HG02798 (cell line): ENCODE data around the gene CYSTM1.
A peak's percentile ranks its signal among the peaks of the same experiment; 100 is the strongest.
"Not testable (repeated sequence)": the region's sequence is repeated elsewhere in the genome, so short reads cannot be mapped to it uniquely, and the experiment has no call there.

Experiments used
- ATAC-seq: cut with Tn5 transposase; IDR thresholded peaks from one replicate; pipeline ENCODE4 v1.9.1; 2021; ENCODE audit warnings: mild to moderate bottlenecking; ENCODE audit not compliant: unreplicated experiment, poor library complexity

Gene CYSTM1

DNA sequence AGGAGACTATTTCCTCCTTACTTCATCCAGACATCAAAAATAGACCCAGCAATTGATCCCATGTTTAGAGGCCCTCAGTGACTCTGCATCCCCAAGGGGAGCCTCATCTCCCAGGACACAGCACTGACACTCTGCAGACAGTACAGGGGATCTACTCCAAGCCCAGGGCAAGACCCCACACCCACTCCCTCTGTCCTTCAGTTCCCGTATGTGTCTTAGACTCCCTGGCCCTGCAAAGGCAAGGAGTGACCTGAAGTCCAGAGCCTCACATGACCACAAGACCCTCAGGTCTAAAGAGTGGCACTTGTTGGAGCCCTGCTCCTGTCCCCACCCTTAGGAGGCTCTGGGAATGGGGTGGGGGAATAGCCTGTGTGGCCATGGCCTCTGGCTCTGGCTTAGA lies 27.5 kb upstream of the CYSTM1 start:
- ATAC-seq = no peak

DNA sequence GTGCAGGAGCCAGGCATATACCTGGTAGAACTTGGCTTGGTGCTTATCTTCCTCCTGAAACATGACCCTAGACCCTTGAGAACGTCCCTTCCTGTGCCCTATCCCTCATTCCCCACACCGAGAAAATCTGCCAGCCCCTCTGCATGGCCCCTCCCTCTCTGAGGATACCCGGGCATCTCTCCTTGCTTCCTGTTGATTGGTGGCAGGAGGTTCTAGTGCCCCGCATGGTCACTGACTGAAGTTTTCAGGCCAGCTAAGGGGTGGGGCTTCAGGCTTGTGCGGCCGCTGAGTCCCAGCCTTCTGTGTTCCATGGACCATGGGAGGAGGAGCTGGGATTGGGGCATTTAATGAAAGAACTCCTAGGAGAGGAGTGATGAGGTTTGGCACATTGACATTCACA lies 26.5 kb upstream of the CYSTM1 start:
- ATAC-seq = no peak

DNA sequence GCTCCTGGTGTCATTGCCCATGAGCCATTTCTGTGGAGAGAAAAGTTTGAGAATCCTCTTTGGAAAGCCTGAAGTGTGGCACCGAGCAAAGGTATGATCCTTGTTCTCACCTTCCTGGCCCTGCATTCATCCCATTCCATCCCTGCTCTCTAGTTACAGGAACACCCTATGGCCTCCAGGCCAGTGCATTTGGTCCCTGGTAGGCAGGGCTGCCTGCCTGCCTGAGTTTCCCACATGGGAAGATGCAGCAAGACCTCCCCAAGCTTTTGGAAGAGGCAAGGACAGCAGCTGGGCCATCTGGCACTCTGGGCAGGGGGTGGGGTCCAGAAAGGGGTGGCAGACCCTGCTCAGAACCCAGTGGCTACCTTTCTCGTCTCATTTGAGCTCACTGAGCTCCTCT lies 24.8 kb upstream of the CYSTM1 start:
- ATAC-seq = no peak

DNA sequence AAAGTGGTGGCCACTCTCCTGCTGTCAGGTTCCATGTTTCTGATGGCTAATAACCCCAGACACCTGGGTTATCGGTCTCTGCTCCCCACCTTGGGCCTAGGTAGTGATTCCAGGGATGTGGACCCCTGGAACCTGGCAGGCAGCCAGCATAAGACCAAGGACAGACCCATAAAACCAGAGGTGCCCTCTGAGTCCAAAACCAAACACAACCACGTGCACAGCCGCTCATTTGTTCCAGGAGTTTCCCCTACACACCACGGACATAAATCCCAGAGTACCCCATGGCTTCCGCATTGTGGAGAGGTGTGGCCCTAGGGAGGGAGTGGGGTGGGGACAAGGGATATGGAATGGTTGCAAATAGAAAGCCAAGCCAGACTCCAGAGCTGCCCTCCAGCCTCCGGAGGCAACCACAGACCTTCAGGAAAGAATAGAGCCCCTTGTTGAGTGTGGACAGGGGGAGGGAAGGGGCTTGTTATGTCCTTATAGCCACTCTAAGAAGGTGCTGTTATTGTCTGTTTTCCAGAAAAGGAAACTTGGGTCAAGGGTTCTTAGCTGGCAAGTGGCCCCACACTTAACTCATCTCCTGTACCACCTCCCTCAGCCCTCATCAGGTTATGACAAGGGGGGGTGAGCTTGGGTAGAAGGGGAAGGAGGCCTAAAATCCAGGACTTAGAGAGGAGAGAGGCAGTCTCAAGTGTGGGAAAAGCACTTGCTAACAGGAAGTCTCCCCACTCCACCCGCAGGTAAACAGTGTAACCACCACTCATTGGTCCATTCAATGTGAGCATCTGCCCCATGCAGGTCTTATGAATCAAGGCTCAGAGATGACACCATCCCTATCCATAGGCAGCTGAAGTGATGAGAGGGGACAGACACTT lies 23.6 kb upstream of the CYSTM1 start:
- ATAC-seq = no peak

DNA sequence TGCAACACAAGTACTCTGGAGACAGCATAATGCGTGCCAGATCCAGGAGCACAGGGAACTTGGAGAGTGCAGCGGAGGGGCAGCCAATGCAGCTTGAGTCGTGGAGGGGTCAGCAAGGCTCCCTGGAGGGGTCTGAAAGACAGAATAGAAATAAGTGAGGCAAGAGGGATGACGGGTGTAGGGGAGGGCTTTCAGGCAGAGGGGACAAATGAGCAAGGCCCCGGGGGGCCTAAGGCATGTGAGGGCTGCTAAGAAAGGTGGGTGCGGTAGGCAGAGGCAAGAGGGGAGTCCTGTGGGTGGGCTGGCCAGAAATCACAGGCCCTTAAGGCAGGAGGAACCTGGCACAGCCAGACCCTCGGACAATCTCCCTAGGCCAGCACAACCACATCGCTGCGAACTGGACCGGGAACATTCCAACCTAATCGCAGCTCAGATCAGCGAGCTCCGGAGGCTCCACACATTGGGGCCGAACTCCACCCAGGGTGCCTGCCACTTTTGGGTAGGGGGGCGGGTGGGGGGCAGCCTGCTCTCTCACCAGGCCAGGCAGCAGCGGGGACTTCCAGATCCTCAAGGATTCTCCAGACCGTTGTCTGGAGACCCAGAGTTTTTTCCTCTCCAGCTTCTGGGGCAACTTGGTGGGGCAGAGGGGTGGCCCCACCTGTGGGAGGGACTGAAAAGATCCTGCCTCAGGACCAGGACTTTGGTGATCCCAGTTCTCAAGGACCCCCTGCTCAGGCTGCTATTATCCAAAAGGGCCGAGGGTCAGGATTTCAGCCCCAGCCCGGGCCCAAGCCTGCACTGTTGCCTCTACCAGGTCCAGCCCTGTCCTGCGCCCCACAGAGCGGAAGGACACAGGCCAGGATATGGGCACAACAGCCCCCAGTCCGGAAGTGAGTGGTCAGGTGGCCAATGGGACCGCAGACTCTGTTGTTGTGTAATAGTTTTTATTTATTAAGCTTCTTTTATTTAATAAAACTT lies 22.7 kb upstream of the CYSTM1 start:
- ATAC-seq = no peak

DNA sequence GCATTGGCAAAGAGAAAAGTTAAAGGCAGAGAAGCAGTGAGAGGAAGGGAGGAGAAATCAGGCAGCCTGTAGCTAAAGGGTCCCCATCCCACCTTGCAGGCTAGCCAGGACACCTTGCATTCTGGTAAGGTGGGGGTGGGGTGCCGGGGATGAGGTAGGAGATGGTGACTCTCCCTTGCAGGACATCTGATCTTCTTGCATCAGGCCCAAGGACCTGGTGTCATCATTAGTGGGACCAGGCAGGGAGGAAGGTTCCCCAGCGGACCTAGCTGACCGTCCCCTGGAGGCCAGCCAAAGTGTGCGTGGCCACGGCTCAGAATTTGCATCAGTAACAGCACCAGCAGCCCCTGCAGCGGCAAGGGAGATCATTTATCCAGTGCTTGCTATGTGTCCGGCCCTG lies 21.7 kb upstream of the CYSTM1 start:
- ATAC-seq = no peak

DNA sequence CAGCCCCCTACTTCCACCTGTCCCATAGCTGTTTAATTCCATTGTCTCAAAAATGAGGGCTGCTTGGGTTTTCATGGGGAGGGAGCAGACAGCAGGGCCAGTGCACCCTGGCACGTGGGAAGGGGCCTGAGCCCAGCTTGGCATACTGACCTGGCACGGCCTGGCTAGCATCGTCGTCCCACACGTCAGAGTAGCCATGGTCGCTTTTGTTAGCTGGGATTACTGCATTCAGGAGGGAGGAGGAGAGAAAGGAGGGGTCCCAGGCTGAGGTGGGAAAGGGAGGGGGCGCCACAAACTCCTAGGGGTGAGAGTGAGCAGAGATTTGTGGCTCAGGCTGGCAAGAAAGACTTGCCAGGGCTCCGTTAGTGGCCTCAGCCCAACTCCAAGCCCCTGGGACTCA lies 21.1 kb upstream of the CYSTM1 start:
- no peak for ATAC-seq

DNA sequence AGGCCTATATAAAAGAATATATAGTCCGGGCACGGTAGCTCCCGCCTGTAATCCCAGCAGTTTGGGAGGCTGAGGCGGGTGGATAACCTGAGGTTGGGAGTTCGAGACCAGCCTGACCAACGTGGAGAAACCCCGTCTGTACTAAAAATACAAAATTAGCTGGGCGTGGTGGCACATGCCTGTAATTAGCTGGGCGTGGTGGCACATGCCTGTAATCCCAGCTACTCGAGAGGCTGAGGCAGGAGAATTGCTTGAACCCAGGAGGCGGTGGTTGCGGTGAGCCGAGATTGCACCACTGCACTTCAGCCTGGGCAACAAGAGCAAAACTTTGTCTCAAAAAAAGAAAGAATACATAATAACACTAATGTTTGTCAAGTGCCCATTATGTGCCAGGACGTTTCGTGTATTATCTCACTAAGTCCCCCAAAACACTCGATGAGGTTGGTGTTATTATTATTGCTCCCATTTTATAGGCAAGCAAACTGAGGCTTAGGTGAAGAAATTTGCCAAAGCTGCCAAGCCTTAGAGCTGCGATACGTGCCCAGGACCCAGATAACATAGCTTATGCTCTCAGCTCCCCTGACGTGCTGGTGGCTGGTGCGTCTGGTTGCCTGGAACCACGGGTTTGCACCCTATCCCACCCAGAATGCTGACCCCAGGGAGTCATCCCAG lies 20.1 kb upstream of the CYSTM1 start:
- not testable (repeated sequence) for ATAC-seq

DNA sequence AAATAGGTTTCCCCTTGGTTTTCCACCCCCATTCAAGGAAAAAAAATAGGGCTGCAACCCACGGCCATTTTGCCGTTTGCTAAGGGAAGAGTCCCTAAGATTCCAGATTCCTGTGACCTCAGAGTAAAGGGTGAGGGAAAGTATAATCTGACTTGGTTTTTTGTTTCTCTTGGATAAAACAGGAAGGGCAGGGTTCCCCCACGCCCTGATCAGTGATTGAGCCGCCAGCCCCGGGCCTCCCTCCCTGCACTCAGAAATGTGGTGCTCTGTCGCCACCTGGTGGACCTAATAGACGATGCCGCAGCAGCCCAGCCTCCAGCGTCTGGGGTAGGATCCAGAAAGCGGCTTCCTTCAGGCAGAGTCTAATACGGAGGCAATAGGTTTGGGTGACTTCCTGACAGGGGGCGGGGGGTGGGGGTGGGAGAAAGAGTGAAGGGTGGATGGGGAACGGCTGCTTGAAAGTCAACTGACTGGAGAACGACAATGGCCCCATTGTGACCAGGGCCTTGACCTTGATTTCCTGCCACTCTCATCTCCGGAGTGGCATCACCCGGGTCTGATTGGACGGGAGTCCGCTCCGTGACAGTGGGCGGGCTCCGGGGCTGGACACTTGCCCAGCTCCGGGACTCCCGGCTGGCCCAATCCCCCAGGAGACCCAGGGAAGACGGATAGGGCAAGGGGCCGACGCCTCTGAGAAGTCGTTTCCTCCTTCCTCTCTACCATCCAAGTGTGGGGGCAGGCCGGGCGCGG lies 17.8 kb upstream of the CYSTM1 start:
- ATAC-seq = peak; percentile 97

DNA sequence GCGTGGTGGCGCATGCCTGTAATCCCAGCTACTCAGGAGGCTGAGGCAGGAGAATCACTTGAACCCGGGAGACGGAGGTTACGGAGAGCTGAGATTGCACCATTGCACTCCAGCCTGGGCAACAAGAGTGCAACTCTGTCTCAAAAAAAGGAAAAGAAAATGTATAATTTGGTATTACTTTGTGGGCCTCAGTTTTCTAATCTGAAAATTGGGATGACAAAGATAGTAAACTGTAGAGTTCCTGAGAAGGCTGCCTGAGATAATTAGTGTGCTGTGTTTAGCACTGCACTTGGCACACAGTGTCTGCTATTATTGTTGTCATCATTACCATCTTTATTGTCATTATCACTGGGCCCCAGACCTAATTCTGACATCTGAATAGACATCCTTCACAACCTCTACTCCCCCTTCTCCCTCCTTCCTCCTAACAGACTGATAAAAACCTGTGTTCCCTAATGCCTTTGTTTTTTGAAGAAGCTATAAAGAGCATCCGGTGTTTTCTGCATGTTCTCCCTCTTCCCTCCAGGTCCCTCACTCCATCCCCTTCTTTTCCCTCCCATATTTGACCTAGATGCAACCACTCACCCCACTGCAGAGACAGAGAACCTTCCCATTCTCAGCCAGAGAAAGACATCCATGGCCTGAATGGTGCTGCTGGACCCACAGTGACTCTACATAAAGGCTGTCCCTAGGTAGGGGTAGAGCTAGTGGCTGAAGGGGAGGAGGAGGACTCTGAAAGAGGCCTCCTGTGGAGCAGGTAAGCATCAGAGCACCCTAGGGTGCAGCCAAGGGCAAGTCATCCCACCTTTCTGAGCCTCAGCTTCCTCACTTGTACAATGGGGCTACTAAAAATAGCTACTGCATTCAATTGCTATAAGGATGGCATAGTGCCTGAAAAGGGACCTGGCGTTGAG lies 15.7 kb upstream of the CYSTM1 start:
- no peak for ATAC-seq

DNA sequence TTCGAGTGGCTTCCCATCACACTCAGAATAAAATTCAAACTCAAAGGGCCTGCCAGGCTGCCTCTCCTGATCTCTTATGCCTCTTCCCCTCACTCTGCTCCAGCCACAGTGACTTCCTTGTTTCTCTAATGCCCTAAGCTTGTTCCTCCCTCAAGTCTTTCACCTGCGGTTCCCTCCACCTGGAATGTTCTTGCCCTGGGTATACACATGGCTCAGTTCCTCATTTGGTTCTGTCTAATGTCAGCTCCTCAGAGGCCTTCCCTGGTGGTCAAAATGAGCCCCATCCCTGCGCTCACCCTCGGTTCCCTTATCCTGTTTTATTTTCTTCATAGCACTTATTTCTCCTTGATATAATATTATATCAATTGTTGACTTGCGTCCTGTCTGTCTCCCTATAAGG lies 12.7 kb upstream of the CYSTM1 start:
- no peak for ATAC-seq

DNA sequence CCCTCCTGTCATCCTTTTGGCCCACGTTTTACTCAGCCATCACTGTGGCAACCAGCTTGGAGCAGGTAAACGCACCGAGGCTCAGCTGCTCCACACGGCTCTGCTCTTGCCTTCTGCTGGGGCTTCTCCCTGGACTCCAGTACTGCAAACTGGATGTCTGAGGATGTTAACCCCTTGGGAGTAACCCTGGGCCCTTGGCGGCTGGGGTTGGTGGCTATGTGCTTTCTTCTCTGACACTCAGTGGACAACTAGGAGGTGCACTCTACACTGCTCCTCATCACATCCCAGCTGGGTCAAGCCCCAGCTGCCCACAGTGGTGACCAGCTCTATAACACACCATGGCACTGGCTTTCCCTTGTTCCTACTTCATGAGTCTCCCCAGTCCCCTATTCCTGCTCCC lies 12.2 kb upstream of the CYSTM1 start:
- ATAC-seq = no peak

DNA sequence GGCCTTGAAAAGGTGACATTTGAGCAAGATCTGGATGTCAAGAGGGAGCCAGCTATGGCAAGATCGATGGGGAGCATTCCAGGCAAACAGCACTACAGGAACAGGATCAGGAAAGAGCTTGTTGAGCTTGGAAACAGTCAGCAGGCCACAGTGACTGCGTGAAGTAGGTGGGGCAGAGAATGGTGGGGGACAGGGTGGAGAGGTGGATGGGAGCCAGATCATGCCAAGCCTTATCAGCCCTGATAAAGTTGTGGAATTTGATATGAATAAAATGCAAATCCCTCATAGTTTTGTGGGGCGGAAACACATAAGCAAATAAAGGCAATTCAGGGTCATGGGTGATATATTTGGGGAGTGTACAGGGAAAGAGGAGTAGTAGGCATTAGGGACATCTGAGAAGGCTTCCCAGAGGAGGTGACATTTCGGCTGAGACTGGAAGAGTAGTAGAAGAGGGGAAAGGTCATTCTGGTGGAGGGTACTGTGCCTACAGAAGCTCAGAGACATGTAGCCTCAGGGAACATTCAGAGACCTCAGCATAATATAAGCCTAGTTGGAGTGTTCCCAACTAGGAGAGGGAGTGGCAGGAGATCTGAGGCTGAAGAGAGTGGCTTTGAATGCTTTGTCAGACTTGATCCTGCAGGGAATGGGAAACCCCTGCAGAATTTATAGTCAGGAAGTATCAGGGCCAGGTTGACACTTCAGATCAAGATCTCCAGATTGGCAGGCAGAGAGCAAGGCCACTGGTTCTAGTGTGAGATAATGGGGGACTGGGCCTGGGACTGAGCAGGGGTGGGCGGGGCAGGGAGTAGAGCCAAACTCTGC lies 9.7 kb upstream of the CYSTM1 start:
- ATAC-seq = no peak

DNA sequence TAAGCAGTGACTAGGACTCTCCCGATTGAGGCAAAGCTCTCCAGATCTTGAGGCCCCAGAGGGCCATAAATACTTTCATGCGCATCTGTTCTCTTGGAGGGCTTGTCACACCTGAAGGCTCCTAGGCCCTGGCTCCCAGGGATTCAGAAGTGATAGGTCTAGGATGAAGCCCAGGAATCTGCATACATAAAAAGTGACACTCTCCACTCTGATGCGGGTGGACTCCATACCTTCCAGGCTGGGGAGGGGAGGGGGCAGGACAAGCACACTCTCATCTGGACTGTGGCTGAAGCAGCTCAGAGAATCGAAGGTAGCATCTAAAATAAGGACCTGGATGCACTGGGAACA lies 9.1 kb upstream of the CYSTM1 start:
- ATAC-seq = no peak

DNA sequence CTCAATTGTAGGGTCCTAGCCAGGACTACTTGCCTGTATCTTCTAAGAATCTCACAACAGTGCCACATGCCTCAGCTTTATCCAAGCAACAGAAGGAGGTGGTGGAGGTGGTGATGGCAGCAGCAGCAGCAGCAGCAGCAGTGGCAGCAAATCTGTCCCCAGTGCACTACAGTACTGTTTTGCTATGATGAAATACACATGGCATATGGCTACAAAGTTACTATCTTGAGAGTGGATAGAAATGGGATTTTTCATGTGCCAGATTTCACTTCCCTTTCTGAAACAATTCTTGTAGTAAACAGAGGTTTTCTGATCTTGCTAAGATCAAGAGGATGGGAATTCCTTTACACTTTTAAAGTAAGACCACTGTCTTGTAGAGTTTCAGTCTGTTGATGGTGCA lies 8.1 kb upstream of the CYSTM1 start:
- ATAC-seq = no peak

DNA sequence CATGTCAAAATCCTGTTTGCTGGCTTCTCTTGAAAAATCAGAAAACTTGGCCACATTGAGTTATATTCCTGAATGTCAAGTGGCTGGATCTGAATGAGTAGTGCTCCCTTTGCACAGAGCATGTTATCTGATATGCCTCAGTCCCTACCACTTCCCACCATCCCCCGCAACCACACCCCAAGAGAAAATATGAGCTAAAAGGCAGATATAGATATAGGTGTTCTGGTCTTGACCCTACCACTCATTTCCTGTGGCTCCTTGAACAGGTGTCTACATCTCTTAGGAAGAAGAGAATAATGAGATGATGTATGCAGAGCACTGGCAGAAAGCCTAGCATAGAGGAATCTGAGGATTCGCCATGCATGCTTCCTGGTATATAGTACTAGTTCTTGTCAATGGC lies 6.6 kb upstream of the CYSTM1 start:
- ATAC-seq = no peak

DNA sequence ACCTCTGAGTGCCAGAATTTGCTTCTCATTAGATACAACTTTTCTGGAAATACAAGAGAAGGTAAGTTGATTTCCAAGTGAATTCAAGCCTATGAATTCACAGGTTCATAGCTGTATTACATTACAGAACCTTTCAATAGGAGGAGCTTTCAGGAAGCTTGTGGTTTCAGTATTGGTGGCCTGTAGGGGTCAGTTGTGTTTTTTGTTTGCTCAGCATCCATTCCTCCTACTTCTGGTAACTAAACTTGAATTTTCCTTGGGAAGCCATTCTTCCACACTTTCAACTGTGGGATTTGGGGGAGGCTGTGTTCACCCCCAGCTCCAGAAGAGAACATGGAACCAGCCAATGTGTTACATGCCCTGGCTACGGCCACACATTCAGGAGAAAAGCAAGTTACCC lies 5.6 kb upstream of the CYSTM1 start:
- no peak for ATAC-seq

DNA sequence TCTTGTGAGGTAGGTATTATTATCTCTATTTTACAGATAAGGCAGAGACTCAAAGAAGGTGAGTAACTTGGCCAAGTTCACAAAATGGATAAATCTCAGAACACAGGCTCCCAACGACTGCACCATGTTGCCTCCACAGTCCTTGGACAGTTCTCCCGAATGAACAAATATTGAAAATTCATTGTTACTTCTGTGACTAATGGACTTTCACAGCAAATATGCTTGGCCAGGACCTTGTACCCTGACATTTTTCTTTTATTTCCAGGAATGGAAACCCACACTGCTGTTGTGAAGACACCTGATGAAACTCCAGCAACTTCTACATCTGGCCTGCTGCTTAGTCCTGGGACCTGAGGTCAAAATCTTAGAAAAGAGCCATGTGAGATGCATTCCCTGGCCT lies 2.5 kb upstream of the CYSTM1 start:
- ATAC-seq = no peak
